Uterus (tissue), 4 donors: ENCODE results near the gene SLC35B2. TPM values are rescaled to one million over a fixed set of nuclear protein-coding genes. Genes with fewer than 3 reads are reported as not detected.
"Not testable (repeated sequence)": the region's sequence is repeated elsewhere in the genome, so short reads cannot be mapped to it uniquely, and the experiment has no call there.

Experiments used
- DNase-seq, 2 donors: peaks; one replicate each; pipeline ENCODE4 v3.0.0-alpha.2; 2019 to 2020
- H3K27ac ChIP-seq, 2 donors: fragments of 200-600 bp; sonication (generic); 1 replicate in 1 of 2; 2 replicates in 1 of 2; pipeline ENCODE4 v1.5.1; 2016 to 2018
- H3K27me3 ChIP-seq, 2 donors: fragments of 200-600 bp; sonication (generic); one replicate each; pipeline ENCODE4 v1.5.1; 2018 to 2019; ENCODE audit warnings: control low read depth in 1 of 2
- H3K36me3 ChIP-seq, 2 donors: fragments of 200-600 bp; sonication (generic); one replicate each; pipeline ENCODE4 v1.5.1; 2019; ENCODE audit warnings: control low read depth in 1 of 2
- H3K4me1 ChIP-seq, 2 donors: fragments of 200-600 bp; sonication (generic); one replicate each; pipeline ENCODE4 v1.5.1; 2018 to 2019; ENCODE audit warnings: control low read depth in 1 of 2
- H3K4me3 ChIP-seq, 2 donors: fragments of 200-600 bp; sonication (generic); 1 replicate in 1 of 2; 2 replicates in 1 of 2; pipeline ENCODE4 v1.5.1; 2018 to 2019; ENCODE audit warnings: mild to moderate bottlenecking in 1 of 2
- H3K9me3 ChIP-seq, 2 donors: fragments of 200-600 bp; sonication (generic); one replicate each; pipeline ENCODE4 v1.5.1; 2019; ENCODE audit warnings: control low read depth in 1 of 2
- CTCF ChIP-seq, 4 experiments: fragments of 200-600 bp in 2 of 4; fragments of 450-650 bp in 2 of 4; sonication (generic) in 2 of 4; IDR thresholded peaks; one replicate each; pipeline ENCODE4 v1.5.1; 2016 to 2019; ENCODE audit warnings: antibody characterized with exemption in 4 of 4, mild to moderate bottlenecking in 2 of 4, moderate library complexity in 1 of 4
- POLR2A ChIP-seq, 2 donors: fragments of 450-650 bp; IDR thresholded peaks; one replicate each; pipeline ENCODE4 v1.6.1; 2016; ENCODE audit warnings: antibody characterized with exemption in 2 of 2, mild to moderate bottlenecking in 1 of 2, moderate library complexity in 1 of 2
- intact Hi-C: fragments of 100-400 bp; cut with DNase I; formaldehyde crosslinking; loops from one replicate; pipeline ENCODE4 v1.15.1; 2023; ENCODE audit warnings: low total_unique reads
- total RNA-seq, 4 donors: library from RNA; depleted of rRNA in 3 of 4; stranded (reverse); fragments of >200 nt in 3 of 4; gene quantifications; one replicate each; pipeline versions ENCODE4 v1.1.0 to v1.2.4, GENCODE V29; 2014 to 2023
- donor health status: DM: yes; HTN: yes; CAD: no.

The SLC35B2 gene
- total RNA-seq, 4 donors from 2014 or later = 5.9 to 39.5 (median 28.5) TPM

GRCh38 chr6:44234101-44235025 is 23.0 kb downstream of the SLC35B2 start:
- TF ChIP-seq POLR2A (IDR thresholded peaks at IDR 0.05) = no peak
- TF ChIP-seq CTCF (IDR thresholded peaks at IDR 0.05) = peak; percentile 74 to 87 (median 80)
- intact Hi-C loops = loop anchor here (10.0 kb wide), 1 partner anchor 60 kb away; no protein-coding TSS in a partner anchor
- no peak overlapping the region for H3K4me3 ChIP-seq
- H3K27ac ChIP-seq = peak overlapping the region; percentile 97 to 99
- peaks cover 16 to 35% of the 10 kb centered on the region in 2 donors for H3K4me1 ChIP-seq
- peak; percentile 87 to 91 for DNase-seq
- no peaks in the 10 kb centered on the region for H3K9me3 ChIP-seq
- no peaks in the 10 kb centered on the region for H3K27me3 ChIP-seq
- H3K36me3 ChIP-seq = no peaks in the 10 kb centered on the region

GRCh38 chr6:44233567-44234100 is 23.7 kb downstream of the SLC35B2 start:
- Histone ChIP-seq H3K36me3 (no peaks in the 10 kb centered on the region), H3K4me3 (no peak overlapping the region), H3K4me1 (peaks cover 16 to 35% of the 10 kb centered on the region in 2 donors), H3K27ac (peak overlapping the region; percentile 97 to 99), H3K9me3 (no peaks in the 10 kb centered on the region), H3K27me3 (no peaks in the 10 kb centered on the region)
- intact Hi-C loops = loop anchor here (10.0 kb wide), 1 partner anchor 59 kb away; no protein-coding TSS in a partner anchor
- no peak for DNase-seq
- TF ChIP-seq POLR2A (IDR thresholded peaks at IDR 0.05) = no peak
- TF ChIP-seq CTCF (IDR thresholded peaks at IDR 0.05) = no peak

- no peak for DNase-seq
- Histone ChIP-seq H3K9me3 (no peaks in the 10 kb centered on the region), H3K4me3 (no peak overlapping the region), H3K27ac (peak overlapping the region; percentile 97 to 99), H3K27me3 (no peaks in the 10 kb centered on the region), H3K36me3 (no peaks in the 10 kb centered on the region), H3K4me1 (peaks cover 16 to 35% of the 10 kb centered on the region in 2 donors)
- TF ChIP-seq CTCF (IDR thresholded peaks at IDR 0.05) (no peak), POLR2A (IDR thresholded peaks at IDR 0.05) (no peak)
- intact Hi-C loops = loop anchor here (10.0 kb wide), 1 partner anchor 58 kb away; no protein-coding TSS in a partner anchor
Measured at GRCh38 chr6:44232676-44233566, 24.4 kb downstream of the SLC35B2 start.

GRCh38 chr6:44231426-44231825 is 25.9 kb downstream of the SLC35B2 start:
- Histone ChIP-seq H3K4me1 (peaks cover 10 to 37% of the 10 kb centered on the region in 2 donors), H3K27ac (peak overlapping the region in 1 of 2 donors; percentile 34)
- H3K9me3 ChIP-seq, H3K27me3 ChIP-seq, DNase-seq, H3K4me3 ChIP-seq, H3K36me3 ChIP-seq: not testable (repeated sequence)
- intact Hi-C loops = loop anchor here (10.0 kb wide), 1 partner anchor 57 kb away; no protein-coding TSS in a partner anchor

GRCh38 chr6:44230034-44230675 is 27.2 kb downstream of the SLC35B2 start:
- no peak for TF ChIP-seq POLR2A (IDR thresholded peaks at IDR 0.05)
- no peak for TF ChIP-seq CTCF (IDR thresholded peaks at IDR 0.05)
- Histone ChIP-seq H3K4me3 (no peak overlapping the region), H3K27ac (peak overlapping the region in 1 of 2 donors; percentile 1), H3K27me3 (no peaks in the 10 kb centered on the region), H3K36me3 (no peaks in the 10 kb centered on the region), H3K4me1 (peaks cover 5 to 34% of the 10 kb centered on the region in 2 donors), H3K9me3 (no peaks in the 10 kb centered on the region)
- intact Hi-C loops = loop anchor here (10.0 kb wide), 1 partner anchor 55 kb away; no protein-coding TSS in a partner anchor
- DNase-seq = no peak
